GM13977 (cell line): ENCODE results near the gene NPEPPS.

ENCODE experiments used
- DNase-seq: peaks from one replicate; pipeline ENCODE4 v3.0.0; 2012; ENCODE audit warnings: low spot score
- CTCF ChIP-seq: IDR thresholded peaks from 2 replicates; pipeline ENCODE4 v1.5.1; 2012; ENCODE audit warnings: mild to moderate bottlenecking, control low read depth; ENCODE audit not compliant: insufficient read depth; ENCODE audit errors: extremely low read depth, missing control alignments
- in situ Hi-C: fragments of 300-500 bp; cut with MboI; formaldehyde crosslinking; loops from one replicate; pipeline ENCODE4 v1.12.0; 2022; ENCODE audit warnings: low sequenced_read_pairs, low pct_unique_long_range_greater_than_20kb, mixed read lengths, inconsistent platforms; ENCODE audit not compliant: unreplicated experiment

NPEPPS gene

GRCh38 chr17:47638903-47639302, 108.0 kb downstream of the NPEPPS start:
- no peak for TF ChIP-seq CTCF
- no peak for DNase-seq
- in situ Hi-C loops, result no loop called here

- DNase-seq, result no peak
- in situ Hi-C loops, result no loop called here
- TF ChIP-seq CTCF, result no peak
Observed at GRCh38 chr17:47640076-47640475, 109.2 kb downstream of the NPEPPS start.

GRCh38 chr17:47641202-47641601, 110.3 kb downstream of the NPEPPS start:
- no peak for TF ChIP-seq CTCF
- in situ Hi-C loops, result no loop called here
- no peak for DNase-seq

GRCh38 chr17:47643116-47643515, 112.2 kb downstream of the NPEPPS start:
- in situ Hi-C loops, result no loop called here
- no peak for DNase-seq
- TF ChIP-seq CTCF, result no peak

GRCh38 chr17:47644324-47644723, 113.4 kb downstream of the NPEPPS start:
- in situ Hi-C loops, result no loop called here
- no peak for TF ChIP-seq CTCF
- DNase-seq, result no peak

- TF ChIP-seq CTCF, result no peak
- DNase-seq, result peak; percentile 94
- in situ Hi-C loops, result no loop called here
Observed at GRCh38 chr17:47649153-47649971, 118.5 kb downstream of the NPEPPS start, which contains the start of gene KPNB1. Gene KPNB1 (plus strand): TSS chr17:47649919. CDS start chr17:47650245, 326 bp downstream.
